LHCN-M2 (cell line): ENCODE measurements around the gene AGAP3. TPM values are rescaled to one million over a fixed set of nuclear protein-coding genes. Genes with fewer than 3 reads are reported as not detected.

Source experiments
- DNase-seq: peaks from one replicate; pipeline ENCODE4 v3.0.0-alpha.2; 2012; ENCODE audit warnings: low read depth
- total RNA-seq: library from RNA; depleted of rRNA; stranded (reverse); fragments of >200 nt; gene quantifications from 2 replicates; pipeline ENCODE4 v1.2.3, GENCODE V29; 2014

The AGAP3 gene
- total RNA-seq, 1 experiment from 2014 or later: 53.4 TPM

GRCh38 chr7:151123158-151123821 is 37.0 kb downstream of the AGAP3 start:
- DNase-seq: no peak

DNA sequence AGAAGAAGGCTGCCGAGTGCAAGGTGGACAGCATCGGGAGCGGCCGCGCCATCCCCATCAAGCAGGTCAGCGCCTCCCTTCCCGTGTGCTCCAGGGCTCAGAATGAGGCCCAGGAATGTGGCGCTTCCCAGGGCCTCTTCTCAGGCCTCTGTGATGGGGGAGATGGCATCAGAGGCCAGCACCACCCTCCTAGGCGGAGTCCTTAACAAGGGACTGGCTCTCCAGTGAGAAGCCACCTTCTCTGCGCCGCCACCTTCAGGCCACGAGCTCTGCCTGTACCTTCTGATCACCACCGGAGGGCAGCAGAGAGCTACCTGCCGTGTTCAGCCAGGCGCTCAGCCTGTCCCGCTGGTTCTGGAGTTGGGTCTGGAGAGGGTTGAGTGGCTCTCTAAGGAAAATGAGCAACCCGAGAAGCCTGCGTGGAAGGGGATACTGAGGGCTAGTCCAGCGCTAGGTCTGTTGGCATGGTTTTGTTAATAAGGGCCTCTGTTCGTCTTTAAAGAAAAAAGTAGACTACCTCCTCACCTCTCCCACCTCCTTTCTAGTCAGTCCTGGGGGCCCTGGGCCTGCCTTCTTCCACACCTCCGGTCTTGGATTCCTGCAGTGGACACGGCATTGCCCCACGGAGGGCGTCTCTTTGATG is 37.7 kb downstream of the AGAP3 start:
- peak; percentile 70 for DNase-seq

GRCh38 chr7:151124481-151124880 is 38.2 kb downstream of the AGAP3 start:
- DNase-seq: no peak

- no peak for DNase-seq
Measured at GRCh38 chr7:151124899-151125399, 38.7 kb downstream of the AGAP3 start.

DNA sequence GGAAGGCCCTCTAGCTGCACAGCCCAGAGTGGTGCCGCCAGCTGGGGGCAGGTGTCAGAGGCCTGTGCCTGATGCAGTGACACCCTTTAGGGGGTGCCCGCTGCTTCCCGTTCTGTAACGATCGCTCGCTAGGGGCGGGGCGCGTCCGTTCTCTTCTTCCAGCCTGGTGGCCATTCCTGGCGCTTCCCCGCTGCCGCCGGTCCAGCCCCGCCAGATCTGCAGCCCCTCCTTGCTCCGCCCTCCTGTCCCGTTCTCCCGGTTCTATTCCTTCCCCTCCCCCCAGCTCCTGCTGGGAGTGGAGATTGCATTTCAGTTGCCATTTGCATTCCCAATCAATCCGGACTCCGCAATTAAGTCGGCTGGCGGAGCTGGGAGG is 39.2 kb downstream of the AGAP3 start:
- DNase-seq: no peak

DNA sequence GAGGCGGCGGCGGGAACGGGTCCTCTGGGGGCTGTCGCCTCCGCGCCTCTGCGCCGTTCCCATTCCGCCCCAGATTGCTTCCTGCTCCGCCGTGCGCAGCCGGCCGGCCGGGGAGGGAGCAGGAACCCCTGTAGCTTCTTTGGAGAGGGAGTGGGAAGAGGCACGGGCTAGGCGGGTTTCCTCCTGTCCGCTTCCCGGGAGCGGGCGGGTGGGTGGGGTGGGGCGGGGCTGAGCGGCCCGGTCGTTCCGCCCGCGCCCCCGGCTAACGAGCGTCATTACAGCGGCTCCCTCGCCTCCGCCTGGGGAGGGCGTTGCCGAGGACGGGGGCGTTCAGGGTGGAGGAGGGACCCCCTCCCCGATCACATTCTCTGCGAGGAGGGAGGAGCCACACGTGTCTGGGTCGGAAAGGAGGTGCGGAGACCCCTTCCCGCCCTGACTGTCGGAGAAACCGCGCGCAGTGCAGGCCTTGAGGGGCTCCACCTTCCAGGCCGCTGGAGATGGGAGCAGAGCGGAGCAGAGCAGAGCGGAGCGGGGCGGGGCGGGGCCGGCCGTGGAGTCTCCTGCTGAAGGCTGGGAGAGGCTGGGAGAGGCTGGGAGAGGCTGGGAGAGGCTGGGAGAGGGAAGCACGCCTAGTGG is 39.7 kb downstream of the AGAP3 start:
- DNase-seq: no peak

DNA sequence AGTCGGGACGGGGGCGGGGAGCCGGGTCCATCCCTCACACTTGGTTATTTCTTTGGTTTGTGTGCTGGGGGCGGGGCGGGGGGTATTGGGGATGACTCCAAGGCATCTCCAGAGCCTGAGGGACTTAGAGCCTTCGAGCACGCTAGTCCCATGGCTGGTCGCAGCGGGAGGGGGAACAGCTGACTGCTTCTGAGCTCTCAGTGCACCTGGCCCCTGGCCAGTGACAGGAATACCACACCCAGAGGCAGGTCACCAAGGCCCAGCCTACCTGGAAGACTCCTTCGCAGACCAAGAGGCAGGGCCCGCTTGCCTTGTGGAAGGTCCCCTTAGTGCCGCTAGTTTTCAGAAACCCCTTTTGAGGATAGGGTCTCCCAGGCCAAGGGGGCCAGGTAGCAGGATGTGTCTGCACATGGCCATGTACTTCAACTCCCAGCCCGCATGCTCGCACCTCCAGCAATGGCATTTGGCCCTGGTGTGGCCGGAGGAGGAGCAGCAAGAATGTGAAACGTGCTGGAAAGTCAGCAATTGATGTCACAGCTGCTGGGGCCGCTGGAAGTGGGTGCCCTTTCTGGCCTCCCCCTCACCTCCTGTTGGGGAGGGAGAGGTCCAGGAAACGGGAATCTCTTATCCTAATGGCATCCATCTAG is 40.3 kb downstream of the AGAP3 start:
- DNase-seq: no peak

- DNase-seq: no peak
Measured at GRCh38 chr7:151128144-151128543, 41.9 kb downstream of the AGAP3 start.

DNA sequence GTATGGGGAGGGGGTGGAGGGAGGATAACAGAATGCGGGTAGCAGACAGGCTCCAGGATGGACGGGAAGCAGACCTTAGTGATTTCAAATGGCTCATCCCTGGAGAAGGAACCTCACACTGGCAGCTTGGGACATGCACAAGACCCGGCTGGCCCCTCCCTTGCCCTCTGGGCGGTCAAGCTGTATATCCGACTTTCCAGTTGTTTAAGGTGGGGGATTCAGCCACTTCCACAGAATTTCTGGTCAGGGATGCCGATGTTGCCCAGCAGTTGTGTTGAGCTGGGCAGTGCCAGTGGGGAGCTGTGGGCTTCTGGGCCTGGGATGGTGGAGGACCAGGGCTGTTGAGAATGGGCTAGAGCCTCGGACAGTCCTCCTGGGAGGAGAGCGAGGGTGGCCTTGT is 42.4 kb downstream of the AGAP3 start:
- no peak for DNase-seq

GRCh38 chr7:151129117-151129959 is 43.1 kb downstream of the AGAP3 start:
- DNase-seq: no peak

- DNase-seq: no peak
Measured at GRCh38 chr7:151129960-151130591, 43.8 kb downstream of the AGAP3 start.

DNA sequence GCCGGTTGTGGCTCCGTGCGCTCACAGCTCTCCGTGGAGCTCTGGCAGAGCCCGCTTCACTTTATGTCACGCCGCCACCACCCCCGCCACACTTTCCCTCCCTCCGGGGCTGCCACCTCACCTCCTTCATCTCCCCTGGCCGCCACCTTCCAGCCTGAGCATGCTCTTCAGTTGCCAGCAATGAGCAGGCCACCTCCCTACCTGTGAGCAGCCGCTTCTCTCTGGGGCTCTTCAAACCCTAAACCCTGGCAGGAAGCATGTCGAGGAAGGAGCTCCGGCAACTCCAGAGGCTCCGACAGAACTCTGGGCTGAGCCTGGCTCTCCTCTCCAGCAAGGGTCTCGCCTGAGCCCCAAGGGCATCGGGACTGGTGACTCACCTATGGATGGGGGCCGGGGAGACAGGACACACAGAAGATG is 44.5 kb downstream of the AGAP3 start:
- DNase-seq: no peak

- no peak for DNase-seq
Measured at GRCh38 chr7:151131224-151131591, 44.9 kb downstream of the AGAP3 start.

- peak; percentile 83 for DNase-seq
Measured at GRCh38 chr7:151131592-151132293, 45.5 kb downstream of the AGAP3 start.

DNA sequence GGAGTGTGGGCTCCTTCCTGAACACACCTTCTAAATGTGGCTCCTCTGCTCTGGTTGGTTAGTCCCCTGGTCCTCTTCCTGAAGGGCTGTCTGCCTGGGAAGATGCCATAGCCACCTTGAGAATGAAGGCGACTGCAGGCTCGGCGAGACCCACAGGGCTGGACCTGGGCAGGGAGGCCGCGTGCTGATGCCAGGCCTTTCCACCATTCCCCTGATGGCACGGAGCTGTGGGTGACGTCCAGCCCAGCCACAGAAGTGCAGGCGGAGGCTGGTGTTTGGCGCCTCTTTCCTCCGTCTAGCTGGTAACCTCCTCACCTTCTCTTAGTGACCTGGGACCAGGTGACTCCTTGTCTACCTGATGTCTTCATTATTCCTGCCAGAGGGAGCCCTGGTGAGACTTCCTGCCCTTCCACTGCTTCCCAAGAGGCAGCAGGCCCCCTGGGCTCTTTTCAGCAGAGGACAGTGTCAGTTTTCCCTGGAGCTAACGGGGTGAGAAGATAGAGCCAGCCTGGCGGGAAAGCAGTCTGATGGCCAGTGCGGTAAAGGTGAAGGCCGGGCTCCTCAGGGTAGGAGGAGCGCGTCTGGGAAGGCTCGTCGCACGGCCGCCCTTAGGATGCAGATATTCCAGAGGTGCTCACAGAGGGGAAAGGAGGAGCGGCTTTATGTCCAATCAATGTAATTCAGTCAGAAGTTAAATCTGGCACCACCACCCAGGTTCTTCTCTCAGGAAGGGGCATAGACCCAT is 46.4 kb downstream of the AGAP3 start:
- DNase-seq: no peak

- DNase-seq: no peak
Measured at GRCh38 chr7:151133266-151133985, 47.2 kb downstream of the AGAP3 start.

- no peak for DNase-seq
Measured at GRCh38 chr7:151133986-151134742, 47.9 kb downstream of the AGAP3 start.
